ENCODE data around the gene PIM2.
"Not testable (repeated sequence)": the region's sequence is repeated elsewhere in the genome, so short reads cannot be mapped to it uniquely, and the experiment has no call there.

The PIM2 gene

DNA sequence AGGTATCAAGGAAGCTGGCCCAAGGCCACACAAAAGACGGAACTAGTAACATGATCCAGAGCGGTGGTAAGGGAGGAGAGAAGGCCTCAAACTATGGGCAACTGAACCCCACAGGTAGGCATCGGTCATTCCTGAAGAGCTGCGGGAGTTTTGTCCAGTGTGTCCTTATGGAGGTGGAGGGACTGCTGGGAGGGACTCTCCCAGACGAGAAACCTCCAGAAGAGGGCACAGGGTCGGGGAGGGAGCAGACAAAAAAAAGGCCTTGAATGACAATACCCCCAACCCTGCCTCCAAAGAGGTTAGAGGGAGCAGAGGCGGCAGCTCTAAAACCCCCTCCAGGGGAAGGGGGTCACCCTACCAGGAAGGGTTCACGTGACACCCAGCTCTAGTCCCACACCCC, 14.6 kb downstream of the PIM2 start:
- DNase-seq, result no peak

DNA sequence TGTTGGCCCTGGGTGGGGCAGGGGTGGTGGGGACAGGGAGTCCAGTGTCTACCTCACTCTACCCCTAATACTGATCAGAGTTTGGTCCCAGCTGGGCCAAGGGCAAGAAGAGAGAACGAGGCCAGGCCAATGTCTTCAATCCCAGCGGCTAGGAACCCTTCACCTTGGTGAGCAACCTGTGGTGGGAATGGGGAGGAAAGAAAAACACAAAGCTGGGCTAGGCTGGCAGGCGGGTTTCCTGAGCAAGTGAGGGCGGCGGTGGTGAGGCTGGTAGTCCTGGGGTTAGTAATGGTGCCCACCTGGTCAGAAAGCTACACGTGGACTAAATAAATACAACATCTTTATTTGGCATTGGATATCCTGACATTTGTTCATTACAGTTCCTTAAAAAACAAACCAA, 15.5 kb downstream of the PIM2 start:
- DNase-seq, result no peak

DNA sequence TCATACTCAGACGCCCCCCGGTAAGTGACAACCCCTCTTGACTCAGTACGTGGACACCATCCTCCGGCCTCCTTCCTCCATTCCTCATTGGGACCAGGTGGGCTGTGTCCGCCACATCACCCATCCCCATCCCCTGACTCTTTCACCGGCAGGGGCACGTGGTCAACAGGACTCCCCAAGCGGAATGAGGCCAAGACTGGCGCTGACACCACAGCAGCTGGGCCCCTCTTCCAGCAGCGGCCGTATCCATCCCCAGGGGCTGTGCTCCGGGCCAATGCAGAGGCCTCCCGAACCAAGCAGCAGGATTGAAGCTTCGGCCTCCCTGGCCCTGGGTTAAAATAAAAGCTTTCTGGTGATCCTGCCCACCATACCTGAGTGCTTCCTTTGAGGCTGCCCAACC, 16.0 kb downstream of the PIM2 start:
- no peak for DNase-seq

GRCh38 chrX:48902135-48902534, 16.7 kb downstream of the PIM2 start:
- DNase-seq, result no peak

DNA sequence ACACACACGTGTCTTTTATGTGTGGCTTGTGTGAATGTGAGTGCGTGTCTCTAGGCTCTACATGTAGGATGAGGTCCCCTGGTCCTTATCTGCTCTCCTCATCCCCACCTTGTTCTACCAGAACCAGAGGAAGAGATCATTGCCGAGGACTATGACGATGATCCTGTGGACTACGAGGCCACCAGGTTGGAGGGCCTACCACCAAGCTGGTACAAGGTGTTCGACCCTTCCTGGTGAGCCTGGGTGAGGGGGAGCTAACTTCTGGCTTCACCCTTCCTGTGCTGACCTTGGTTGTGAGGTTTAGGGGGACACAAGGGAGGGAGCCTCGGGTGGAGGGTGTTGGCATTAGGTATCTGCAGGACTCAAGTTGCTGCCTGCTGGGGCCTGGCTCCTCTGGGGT, 17.8 kb downstream of the PIM2 start:
- DNase-seq, result no peak

GRCh38 chrX:48899078-48899410, 19.8 kb downstream of the PIM2 start:
- DNase-seq, result no peak

DNA sequence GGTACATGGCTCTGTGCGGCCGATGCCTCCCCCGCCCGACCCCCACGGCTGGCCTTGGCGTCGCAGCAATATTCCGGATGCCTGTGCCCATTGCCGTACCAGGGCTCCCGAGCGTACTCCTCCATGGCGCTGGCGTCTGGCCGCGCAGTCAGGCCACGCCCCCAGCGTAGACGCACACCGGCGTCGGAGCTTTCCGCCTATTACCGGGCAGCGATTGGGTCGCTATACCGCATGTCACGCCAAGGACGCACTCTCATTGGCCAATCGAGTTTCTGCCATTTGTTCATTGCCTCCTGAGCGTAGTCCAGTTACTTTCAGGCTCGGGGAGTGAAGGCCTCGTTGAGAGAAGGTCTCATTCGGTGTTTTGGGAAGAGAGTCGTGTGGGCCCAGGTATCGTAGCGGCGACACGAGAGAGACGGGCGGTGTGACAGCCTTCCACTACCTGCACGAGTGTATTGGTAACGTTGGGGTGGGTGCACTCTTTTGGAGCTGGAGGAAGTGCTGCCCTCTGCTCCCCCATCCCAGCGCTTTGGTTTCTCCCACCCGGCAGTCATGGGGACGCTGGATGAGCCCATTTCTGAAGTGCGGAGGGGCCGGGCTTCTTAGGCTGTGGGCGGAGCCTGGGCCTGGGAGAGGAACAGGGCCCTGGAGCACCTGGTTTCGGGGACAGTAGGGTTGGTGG, 21.1 kb downstream of the PIM2 start, which contains the start of the genes PQBP1 and TIMM17B:
PQBP1 (plus strand) TSS at position 306 of the 682 bp plus-strand sequence. CDS start 580 bp downstream, outside the sequence.
TIMM17B (minus strand) TSS at position 144 of the 682 bp plus-strand sequence; CDS start at position 125, 19 bp downstream.
- DNase-seq, result peak; percentile 83

DNA sequence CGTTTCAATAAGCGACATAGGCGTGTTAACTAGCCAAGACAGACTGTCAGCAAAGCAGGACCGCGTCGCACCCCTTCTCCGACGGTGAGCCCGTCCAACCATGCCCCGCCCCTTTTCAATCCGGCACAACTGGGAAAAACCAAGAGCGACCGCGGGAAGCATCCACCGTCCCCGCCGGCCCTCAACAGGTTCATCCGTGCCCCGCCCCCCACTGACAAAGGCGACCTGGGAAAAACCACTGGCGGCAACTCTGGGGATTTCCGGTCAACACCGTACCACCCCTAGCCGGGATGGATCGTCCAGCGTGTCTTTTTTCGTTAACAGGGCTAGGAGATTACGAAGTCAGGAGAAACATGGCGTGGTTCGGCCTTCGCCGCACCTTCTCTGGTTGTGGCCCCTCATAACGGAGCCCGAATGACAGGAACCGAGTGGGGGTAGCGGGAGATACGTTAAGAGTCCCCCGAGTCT, 21.6 kb downstream of the PIM2 start:
- peak; percentile 59 for DNase-seq

DNA sequence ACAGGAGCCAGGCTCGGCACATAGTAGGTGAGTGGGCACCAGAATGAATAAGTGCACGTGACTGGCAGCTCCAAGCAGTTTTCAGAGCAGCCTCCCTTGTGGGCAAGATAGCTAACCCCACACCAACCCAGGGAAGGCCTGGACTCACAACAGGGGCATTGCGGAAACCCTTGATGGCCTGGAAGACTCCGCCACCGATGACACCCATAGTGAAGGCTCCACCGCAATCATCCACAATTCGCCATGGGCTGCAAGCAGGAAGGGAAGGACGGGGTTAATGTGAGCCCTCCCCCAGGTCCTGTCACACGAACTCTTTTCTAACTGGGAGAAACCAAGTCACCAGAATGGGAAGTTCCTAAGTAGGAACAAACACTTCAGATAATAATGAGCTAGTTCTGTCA, 22.2 kb downstream of the PIM2 start:
- no peak for DNase-seq

DNA sequence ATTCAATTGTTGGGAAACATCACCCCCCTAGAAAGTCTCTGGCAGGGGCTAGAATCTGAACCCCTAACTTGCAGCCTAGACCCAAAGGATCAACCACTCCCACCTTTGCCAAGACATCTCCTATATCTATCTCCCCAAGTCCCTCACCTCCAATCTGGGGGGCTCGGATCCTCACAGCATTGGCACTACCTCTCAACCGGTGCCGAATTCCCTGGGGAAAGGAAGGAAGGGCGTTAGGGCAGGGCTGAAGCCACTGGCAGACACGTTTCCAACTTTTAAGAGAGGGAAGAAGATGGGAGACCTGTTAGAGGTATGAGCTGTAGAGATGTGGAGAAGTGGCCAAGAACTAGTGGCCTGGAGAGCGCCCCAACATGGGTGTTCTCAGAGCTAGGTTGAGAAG, 23.9 kb downstream of the PIM2 start:
- DNase-seq, result no peak

DNA sequence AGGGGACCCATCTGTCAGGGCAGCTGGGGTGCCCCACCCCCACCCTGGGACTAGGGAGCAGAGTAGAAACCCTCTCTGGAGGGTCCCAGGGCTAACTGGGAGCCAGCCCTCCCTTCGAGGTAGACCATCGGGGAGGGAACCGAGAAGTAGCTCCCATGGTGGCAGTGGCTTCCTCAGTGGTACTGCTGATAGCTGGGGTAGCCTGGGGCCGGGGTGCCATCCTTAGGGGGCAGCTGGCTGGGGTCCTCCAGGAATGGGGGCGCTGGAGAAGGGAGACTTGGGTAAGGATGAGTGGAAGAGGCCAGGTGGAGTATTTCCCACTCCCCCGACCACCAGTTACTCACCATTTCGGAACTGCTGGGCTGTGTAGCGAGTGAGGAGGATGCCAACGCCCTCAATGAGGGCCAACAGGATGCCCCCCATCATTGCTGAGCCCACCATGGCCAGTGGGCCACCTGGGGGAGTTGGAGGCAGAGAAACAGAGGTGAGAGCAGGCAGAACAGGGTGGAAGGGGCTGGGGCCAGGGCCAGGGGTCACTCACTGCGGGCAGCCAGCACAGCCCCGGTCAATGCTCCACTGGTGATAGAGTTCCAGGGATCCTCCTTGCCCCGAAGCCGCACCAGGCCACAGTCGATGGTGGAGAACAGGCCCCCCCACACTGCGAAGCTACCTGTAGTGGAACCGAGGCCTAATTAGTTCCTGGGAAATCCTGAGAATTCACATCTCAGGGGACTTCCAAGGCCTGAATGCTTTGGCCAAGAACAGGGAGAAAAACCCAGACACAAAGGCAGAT, 25.1 kb downstream of the PIM2 start:
- DNase-seq, result no peak

DNA sequence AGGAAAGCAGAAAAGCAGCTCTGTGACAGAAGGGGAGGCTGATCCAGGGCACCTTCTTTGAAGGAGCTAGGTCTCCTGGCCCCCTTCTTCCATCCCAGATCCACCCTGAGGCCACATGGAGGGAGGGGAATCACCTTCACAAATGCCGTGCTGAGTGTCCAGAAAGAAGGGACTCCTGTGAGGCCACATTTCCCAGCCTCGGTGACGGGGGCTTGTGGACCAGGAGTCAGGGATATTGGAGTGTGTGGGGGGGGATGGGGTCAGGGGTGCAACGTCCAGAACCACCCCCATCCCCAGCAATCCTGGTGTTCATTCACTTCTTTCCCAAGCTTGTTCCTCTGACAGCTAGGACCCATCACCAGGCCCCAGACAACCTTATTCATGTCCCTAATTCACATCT, 25.9 kb downstream of the PIM2 start:
- no peak for DNase-seq

- DNase-seq, result peak; percentile 73
Observed at GRCh38 chrX:48891402-48892288, 27.2 kb downstream of the PIM2 start.

- DNase-seq, result no peak
Observed at GRCh38 chrX:48890934-48891401, 27.9 kb downstream of the PIM2 start.

GRCh38 chrX:48890296-48890925, 28.4 kb downstream of the PIM2 start:
- peak; percentile 26 for DNase-seq

DNA sequence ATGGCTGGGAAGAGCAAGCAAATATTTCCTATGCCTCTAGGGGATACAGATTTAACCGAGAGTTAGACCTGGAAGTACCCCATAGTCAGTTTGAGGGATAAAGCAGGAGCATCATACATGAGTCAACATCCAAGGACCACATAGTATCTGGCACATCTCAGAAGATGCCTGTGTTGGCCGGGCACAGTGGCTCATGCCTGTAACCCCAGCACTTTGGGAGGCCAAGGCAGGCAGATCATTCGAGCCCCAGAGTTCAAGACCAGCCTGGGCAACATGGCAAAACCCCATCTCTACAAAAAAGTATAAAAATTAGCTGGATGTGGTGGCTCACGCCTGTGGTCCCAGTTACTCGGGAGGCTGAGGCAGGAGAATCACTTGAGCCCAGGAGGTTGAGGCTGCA, 32.2 kb downstream of the PIM2 start:
- DNase-seq, result not testable (repeated sequence)

DNA sequence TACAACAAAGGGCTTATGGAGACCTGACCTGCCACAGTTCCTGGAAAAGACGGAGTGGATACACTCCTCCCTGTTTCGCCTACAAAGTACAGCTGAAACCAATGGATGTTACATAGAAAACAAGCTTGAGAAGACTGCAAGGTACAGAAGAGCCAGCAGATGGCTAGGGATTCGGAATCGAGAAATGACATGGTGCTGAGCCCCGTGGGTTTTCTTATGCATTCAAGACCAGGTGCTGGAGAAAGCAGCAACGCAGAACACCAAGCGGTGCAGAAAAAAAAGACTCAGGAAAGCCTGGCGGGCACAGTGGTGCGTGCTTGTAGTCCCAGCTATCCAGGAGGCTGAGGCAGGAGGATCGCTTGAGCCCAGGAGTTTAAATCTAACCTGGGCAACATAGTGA, 35.1 kb downstream of the PIM2 start:
- no peak for DNase-seq

GRCh38 chrX:48876944-48877343, 41.9 kb downstream of the PIM2 start:
- DNase-seq, result not testable (repeated sequence)

GRCh38 chrX:48872017-48872416, 46.8 kb downstream of the PIM2 start:
- not testable (repeated sequence) for DNase-seq

DNA sequence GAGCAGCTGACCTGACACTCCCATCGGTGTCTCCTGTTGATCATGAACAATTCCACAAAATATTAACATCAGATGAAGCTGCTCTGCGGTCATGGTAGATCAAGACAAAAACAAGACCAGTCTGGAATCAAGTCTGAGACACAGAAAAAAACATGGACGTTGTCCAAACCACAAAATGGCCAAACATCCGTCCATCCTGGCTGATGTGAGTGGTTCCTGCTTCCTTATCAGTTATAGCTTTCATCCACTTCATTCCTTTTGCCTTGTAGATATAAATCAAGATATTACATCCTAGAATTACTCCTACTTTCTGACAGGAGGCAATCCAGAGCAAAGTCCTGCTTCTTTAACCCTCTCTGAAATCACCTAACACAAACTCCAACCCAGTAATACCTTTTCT, 54.6 kb downstream of the PIM2 start:
- DNase-seq, result no peak

Data from stimulated activated CD4-positive, alpha-beta T cell treated with anti-CD3 and anti-CD28 coated beads, Interleukin-4, amount 100 ng/mL, for 1 hour (primary cell).